ENCODE data around the gene UXT.

Gene UXT

GRCh38 chrX:47648376-47648775, 10.6 kb downstream of the UXT start:
- DNase-seq: no peak

GRCh38 chrX:47646636-47647035, 12.3 kb downstream of the UXT start:
- no peak for DNase-seq

GRCh38 chrX:47645530-47645929, 13.4 kb downstream of the UXT start:
- DNase-seq: no peak

DNA sequence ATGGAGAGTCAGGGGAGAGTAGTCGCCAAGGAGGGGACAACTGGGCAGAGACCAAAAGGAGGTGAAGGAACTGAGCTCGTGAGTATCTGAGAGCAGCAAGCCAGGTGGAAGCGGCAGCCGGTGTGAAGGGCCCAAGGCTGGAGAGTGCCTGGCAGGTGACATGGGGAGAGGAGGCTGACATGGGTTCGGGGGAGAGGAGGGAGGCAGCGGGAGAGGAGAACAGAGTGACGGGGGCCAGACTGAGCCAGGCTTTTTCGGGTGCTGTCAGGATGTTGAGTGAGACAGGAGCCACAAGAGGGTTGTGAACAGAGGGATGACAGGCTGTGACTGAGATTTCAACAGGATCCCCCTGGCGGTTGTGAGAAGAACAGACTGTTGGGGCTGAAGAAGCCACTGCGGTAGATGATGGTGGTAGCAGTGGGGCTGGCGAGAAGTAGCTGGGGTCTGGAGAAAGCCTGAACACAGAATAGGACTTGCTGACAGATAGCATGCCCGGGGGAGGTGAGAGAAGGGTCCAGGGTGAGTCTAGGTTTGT, 14.4 kb downstream of the UXT start:
- peak; percentile 26 for DNase-seq

DNA sequence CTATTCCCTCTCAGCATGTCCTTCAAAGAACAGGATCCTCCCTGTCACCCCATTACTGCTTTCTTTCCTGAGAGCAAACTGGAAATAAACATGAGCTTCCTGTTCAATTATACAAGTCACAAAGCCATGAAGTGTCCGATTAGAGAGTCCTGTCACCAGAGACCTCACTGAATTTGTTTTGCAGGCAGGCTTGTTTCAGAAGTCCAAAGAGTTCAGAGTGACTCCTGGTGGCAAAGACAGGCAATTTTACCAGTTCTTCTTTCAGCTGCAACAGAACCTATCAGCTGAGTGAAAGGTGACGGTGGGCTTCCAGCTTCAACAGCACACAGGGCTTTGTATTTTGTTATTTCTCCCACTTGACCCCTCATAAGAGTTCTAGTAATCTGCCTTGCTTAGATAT, 15.1 kb downstream of the UXT start:
- no peak for DNase-seq

DNA sequence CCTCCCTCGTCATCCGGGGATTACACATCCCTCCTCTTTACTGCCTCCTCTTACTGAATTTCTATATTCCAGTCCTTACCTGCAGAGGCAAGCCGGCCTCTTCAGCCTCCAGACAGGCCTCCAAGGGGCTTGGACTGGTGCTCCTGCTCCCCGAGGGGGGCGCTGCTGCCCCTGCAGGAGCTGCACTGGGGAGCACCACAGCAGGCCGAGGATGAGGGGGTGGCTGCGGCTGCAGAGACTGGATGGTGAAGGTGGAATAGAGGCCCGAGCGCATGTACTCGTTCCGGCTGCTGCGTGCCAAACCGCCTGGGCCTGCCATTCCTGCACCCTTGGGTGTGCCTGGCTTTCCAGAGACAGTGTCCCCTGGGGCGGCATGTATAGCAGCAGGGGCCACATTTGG, 20.2 kb downstream of the UXT start:
- no peak for DNase-seq

GRCh38 chrX:47637546-47638195, 21.3 kb downstream of the UXT start:
- peak; percentile 40 for DNase-seq

GRCh38 chrX:47634871-47635575, 24.0 kb downstream of the UXT start:
- DNase-seq: peak; percentile 22

DNA sequence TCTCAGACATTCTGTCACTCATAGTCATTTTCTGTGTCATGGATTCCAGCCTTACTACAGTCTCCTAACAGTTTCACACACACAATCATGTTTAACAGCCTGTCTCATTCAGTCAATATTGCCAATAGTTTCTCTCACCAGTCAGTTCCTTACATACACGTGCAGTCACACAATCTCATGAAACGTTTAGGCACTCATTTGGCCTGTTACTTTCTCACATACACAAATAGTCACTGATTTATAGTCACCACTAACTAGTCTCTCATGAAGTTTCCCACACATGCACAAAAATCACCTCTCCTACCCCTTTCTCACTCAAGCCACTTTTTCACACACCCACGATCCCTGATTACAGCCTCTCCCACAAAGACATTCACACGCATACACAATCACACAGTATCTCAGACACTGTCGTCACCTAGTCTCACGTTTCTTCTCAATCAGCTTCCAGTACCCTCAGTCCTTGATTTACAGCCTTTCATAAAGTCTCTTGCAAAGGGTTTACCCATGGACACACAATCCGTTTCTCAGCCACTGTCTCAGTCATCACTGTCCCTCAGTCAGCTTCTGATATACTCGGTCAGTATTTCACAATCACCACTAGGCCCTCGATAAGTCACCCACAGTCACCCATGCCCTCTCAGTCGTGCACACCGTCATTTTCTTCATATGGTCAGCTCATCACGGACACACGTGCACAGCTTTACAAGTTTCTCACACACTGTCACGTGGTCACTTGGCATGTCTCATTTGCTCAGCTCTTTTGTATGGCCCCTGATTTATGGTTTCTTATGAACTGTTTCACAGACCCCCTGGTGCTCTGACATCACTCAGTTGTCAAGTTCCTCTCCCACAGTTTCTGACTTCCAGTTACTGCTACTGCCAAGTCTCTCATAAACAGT, 25.0 kb downstream of the UXT start:
- DNase-seq: no peak

DNA sequence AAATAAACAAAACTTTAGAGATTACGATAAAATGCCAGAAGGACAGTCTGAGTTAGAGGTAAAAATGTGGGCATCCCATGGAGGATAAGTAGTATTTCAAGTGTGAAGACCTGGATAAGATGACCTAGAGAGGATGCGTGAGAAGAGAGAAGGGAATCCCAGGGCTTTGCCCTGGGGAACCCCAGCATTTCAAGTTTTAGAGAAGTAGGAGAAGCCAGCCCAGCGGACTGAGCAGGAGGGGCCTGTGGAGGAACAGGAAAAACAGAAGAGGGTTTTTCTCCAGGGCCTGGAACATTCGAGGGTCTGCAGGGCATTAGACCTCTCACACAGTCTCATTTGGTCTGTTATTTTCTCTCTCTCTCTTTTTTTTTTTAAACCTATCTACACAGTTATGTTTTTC, 26.3 kb downstream of the UXT start:
- no peak for DNase-seq

GRCh38 chrX:47631676-47632075, 27.3 kb downstream of the UXT start:
- DNase-seq: no peak

GRCh38 chrX:47629419-47630200, 29.4 kb downstream of the UXT start, which contains the start of gene CFP:
Gene CFP, minus strand, starts transcription at chrX:47629930. Its CDS starts 86 bp downstream, at chrX:47629844.
- DNase-seq: peak; percentile 18

- DNase-seq: peak; percentile 26
Measured at GRCh38 chrX:47628982-47629381, 30.0 kb downstream of the UXT start.

GRCh38 chrX:47625365-47625764, 33.6 kb downstream of the UXT start:
- no peak for DNase-seq

DNA sequence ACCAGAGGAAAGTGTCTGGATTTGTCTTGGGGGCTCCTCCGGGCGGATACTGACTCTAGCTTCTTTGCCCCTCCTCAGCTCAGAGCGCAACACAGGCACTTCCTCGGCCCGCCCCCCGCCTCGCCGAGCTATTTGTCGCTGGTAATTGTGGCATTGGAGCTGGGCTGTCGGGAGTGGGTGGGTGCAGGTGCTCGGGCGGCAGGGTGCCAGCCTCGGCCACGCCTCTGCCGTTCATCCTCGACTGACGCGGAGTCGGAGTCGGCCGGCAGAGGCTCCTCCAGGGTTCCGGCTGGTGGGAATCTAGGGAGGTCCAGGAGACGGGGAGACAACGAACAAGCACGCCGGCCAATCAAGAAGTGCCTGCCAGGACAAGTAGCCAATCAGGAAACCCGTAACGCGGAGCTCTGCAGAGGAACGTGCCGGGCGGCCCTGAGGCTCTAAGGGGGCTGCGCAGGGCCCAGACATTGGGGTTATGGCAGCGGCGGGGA, 35.4 kb downstream of the UXT start:
- DNase-seq: peak; percentile 53

DNA sequence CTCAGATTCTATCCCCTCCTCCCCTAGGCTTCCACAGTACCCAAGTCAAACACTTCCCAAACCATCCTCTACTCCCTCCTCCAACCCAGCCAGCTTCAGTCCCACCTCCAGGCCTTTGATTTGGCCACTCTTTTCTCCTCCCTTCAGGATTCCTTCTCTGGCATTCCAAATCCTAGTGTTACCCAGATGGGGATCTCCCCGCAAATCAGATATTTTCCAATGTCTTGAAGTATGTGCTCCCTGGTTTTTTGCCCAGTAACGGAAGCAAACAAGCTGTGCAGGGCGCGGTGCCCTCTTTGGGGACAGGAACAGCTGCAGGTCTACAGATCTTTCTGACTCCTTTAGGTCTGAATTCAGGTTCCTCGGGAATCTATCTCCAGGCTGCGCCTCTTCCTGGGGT, 37.1 kb downstream of the UXT start:
- DNase-seq: no peak

DNA sequence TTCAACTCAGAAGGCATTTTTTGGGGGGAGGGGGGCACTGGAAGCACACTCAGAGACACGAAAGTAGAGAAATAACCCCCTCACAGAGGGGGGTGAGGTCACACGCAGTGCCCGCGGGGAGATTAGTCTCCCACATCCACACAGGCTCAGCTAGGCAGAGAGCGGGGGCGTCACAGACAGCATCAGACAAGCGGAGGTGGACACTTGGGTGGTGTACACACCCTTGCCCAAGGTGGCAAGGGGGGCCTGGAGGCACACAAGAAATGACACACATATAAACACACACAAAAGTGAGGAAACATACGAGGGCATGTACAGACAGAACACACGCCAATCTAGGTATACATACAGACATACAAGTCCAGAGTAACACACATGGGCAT, 38.7 kb downstream of the UXT start:
- DNase-seq: no peak

GRCh38 chrX:47619486-47620302, 39.3 kb downstream of the UXT start, which contains the start of gene SYN1:
Gene SYN1, minus strand, starts transcription at chrX:47619857. Its CDS starts 129 bp downstream, at chrX:47619728.
- peak; percentile 87 for DNase-seq

GRCh38 chrX:47618923-47619485, 40.0 kb downstream of the UXT start:
- DNase-seq: no peak

DNA sequence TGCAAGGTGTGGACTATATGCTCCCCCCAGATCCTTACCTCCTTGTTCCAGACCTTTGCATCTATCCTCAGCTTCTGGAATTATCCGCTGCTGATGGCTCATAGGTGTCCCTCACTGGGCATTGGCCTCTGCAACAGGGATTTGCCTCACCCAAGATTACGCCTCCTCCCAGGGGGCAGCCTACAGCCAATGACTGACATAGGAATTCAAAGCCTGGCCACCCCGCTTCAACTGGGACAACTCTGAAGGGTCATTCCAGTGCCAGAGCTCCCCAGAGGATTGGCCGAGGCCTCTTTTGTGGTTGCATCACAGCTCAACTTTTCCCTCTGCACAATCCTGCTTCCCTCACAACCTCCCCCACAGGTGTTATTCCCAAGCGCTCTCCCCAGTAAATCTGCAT, 44.4 kb downstream of the UXT start:
- no peak for DNase-seq

DNA sequence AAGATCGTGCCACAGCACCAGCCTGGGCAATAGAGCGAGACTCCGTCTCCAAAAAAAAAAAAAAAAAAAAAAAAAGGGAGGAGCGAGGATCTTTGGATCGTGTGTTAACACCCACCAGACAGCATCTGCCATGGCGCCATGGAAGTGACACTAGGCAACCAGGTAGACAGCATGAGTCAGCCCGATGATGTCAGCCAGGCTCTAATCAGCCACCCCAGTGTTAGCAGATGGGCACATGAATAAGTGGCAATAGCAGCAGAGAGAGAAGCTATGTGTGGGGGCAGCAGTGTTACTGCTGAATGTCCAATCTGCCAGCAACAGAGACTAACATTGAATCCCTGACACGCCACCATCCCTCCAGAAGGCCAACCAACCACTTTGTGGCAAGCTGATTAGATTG, 45.9 kb downstream of the UXT start:
- DNase-seq: no peak

All from CD4-positive, alpha-beta T cell treated with Interleukin-12 subunit alpha and Interleukin-12 subunit beta, for 1 hour (primary cell).